Hepatocyte (in vitro differentiated cells): ENCODE measurements around the gene ZNF473. TPM values are rescaled to one million over a fixed set of nuclear protein-coding genes. Genes with fewer than 3 reads are reported as not detected.
"Not testable (repeated sequence)": the region's sequence is repeated elsewhere in the genome, so short reads cannot be mapped to it uniquely, and the experiment has no call there.

Experiments
- DNase-seq: peaks from one replicate; pipeline ENCODE4 v3.0.0-alpha.2; 2016; ENCODE audit warnings: low spot score
- H2AFZ ChIP-seq: fragments of 200-600 bp; sonication (generic); 2 replicates; pipeline ENCODE4 v1.6.0; 2016; ENCODE audit warnings: antibody characterized with exemption, mild to moderate bottlenecking
- H3K27ac ChIP-seq: fragments of 200-600 bp; sonication (generic); 2 replicates; pipeline ENCODE4 v1.5.1; 2016; ENCODE audit warnings: mild to moderate bottlenecking
- H3K27me3 ChIP-seq: fragments of 200-600 bp; sonication (generic); 2 replicates; pipeline ENCODE4 v1.6.1; 2016
- H3K36me3 ChIP-seq: fragments of 200-600 bp; sonication (generic); replicated peaks from 2 replicates; pipeline ENCODE4 v1.5.1; 2016; ENCODE audit warnings: low read depth; ENCODE audit not compliant: insufficient read depth
- H3K4me1 ChIP-seq: fragments of 200-600 bp; sonication (generic); 2 replicates; pipeline ENCODE4 v1.5.1; 2016; ENCODE audit warnings: mild to moderate bottlenecking, moderate library complexity; ENCODE audit not compliant: insufficient read depth
- H3K4me2 ChIP-seq: fragments of 200-600 bp; sonication (generic); 2 replicates; pipeline ENCODE4 v1.6.0; 2016
- H3K4me3 ChIP-seq: fragments of 200-600 bp; sonication (generic); 2 replicates; pipeline ENCODE4 v1.5.1; 2016; ENCODE audit warnings: mild to moderate bottlenecking
- H3K79me2 ChIP-seq: fragments of 200-600 bp; sonication (generic); 2 replicates; pipeline ENCODE4 v1.6.0; 2017; ENCODE audit warnings: mild to moderate bottlenecking
- H3K9me2 ChIP-seq: fragments of 200-600 bp; sonication (generic); replicated peaks from 2 replicates; pipeline ENCODE4 v1.6.0; 2017; ENCODE audit warnings: mild to moderate bottlenecking; ENCODE audit not compliant: insufficient read depth
- H3K9me3 ChIP-seq: fragments of 200-600 bp; sonication (generic); 2 replicates; pipeline ENCODE4 v1.5.1; 2016; ENCODE audit warnings: low read depth, mild to moderate bottlenecking
- H4K20me1 ChIP-seq: fragments of 200-600 bp; sonication (generic); 2 replicates; pipeline ENCODE4 v1.6.0; 2016; ENCODE audit warnings: mild to moderate bottlenecking; ENCODE audit not compliant: insufficient read depth, poor library complexity, severe bottlenecking
- EZH2 ChIP-seq: fragments of 200-600 bp; sonication (generic); IDR thresholded peaks from 2 replicates; pipeline ENCODE4 v1.6.1; 2016; ENCODE audit warnings: antibody characterized with exemption, mild to moderate bottlenecking, borderline replicate concordance
- EZH2phosphoT487 ChIP-seq: fragments of 200-600 bp; sonication (generic); IDR thresholded peaks from one replicate; pipeline ENCODE4 v1.6.1; 2018; ENCODE audit warnings: antibody characterized with exemption, mild to moderate bottlenecking, low read depth, moderate library complexity; ENCODE audit not compliant: unreplicated experiment, severe bottlenecking
- WGBS: methylation state at CpG from one replicate; pipeline ENCODE4 v1.1.6; 2016; ENCODE audit warnings: low lambda C conversion rate; ENCODE audit errors: missing lambda C conversion rate; 5-methylcytosine and 5-hydroxymethylcytosine counted together
- polyA plus RNA-seq: library from polyadenylated mRNA; unstranded; fragments of >200 nt; fragmentation: Nextera tagmentation; extraction: Ambion mirVana; gene quantifications from 2 replicates; pipeline ENCODE4 v1.2.1, GENCODE V29; 2016
- total RNA-seq: library from RNA; depleted of rRNA; stranded (reverse); fragments of >200 nt; gene quantifications from 2 replicates; pipeline ENCODE4 v1.2.3, GENCODE V29; 2014
- TF ChIP-seq, protein P1 (sequence below): fragments of 200-600 bp; sonication (generic); IDR thresholded peaks from 2 replicates; pipeline ENCODE4 v1.5.1; 2016; ENCODE audit warnings: antibody characterized with exemption, mild to moderate bottlenecking; ENCODE audit not compliant: poor library complexity

Gene ZNF473
- total and polyA plus RNA-seq, 2 experiments from 2014 or later, result 4.4 to 5.3 TPM

DNA sequence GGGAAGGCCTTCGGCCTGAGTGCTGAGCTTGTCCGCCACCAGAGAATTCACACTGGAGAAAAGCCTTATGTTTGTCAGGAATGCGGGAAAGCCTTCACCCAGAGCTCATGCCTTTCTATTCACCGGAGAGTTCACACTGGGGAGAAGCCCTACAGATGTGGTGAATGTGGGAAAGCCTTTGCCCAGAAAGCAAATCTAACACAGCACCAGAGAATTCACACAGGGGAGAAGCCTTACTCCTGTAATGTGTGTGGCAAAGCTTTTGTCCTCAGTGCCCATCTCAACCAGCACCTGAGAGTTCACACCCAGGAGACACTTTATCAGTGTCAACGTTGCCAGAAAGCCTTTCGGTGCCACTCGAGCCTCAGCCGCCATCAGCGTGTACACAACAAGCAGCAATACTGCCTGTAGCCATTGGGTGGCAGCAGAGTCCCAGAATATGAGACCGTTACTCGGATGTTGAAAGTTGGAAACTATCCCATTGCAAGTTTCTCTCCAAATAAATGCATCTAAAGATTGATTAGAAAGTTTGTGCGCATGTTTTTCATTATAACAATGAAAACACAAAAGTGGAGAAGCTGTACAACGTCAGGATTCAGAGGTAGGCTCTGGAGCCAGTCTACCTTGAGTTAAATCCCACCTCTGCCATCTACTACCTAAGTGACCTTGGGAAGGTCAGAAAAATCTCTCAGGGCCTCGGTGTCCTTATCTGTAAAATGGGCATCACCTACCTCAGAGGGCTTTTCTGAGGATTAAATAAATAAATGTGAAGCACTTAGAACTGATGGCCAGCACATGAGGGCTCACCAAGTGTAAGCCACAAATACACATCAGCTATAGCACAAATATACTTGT lies 21.1 kb downstream of the ZNF473 start:
- Histone ChIP-seq H3K4me2 (no peak overlapping the region), H4K20me1 (no peaks in the 10 kb centered on the region), H2AFZ (no peak overlapping the region), H3K4me3 (no peak overlapping the region), H3K27me3 (no peaks in the 10 kb centered on the region), H3K36me3 (peaks cover 4% of the 10 kb centered on the region), H3K79me2 (no peaks in the 10 kb centered on the region), H3K4me1 (no peaks in the 10 kb centered on the region), H3K9me2 (no peaks in the 10 kb centered on the region), H3K9me3 (peaks cover 30% of the 10 kb centered on the region), H3K27ac (no peak overlapping the region)
- no peak for DNase-seq
- 97% methylated on average over 14 of the region's 14 CpGs for WGBS
- TF ChIP-seq EZH2phosphoT487, result no peak
- TF ChIP-seq, protein P1, sequence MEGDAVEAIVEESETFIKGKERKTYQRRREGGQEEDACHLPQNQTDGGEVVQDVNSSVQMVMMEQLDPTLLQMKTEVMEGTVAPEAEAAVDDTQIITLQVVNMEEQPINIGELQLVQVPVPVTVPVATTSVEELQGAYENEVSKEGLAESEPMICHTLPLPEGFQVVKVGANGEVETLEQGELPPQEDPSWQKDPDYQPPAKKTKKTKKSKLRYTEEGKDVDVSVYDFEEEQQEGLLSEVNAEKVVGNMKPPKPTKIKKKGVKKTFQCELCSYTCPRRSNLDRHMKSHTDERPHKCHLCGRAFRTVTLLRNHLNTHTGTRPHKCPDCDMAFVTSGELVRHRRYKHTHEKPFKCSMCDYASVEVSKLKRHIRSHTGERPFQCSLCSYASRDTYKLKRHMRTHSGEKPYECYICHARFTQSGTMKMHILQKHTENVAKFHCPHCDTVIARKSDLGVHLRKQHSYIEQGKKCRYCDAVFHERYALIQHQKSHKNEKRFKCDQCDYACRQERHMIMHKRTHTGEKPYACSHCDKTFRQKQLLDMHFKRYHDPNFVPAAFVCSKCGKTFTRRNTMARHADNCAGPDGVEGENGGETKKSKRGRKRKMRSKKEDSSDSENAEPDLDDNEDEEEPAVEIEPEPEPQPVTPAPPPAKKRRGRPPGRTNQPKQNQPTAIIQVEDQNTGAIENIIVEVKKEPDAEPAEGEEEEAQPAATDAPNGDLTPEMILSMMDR, result peak; percentile 9

DNA sequence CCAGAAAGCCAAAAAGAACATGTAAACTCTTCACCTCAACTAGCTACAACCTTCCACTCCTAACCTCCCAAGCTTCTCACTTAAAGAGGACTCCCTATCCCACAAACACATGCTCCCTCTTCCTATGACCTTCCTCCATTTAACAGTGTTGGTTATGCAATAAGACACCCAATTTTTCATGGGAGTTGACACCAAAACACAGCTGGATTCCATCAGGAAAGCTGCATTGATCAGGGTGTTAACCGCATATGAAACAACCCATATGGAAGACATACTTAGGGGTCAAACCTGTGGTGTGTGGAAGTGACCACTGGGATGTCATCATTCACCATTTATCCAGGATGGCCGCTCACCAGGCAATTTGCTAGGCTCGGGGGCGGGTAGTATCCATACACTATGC lies 21.9 kb downstream of the ZNF473 start:
- Histone ChIP-seq H3K36me3 (peaks cover 4% of the 10 kb centered on the region), H3K79me2 (no peaks in the 10 kb centered on the region), H3K9me2 (no peaks in the 10 kb centered on the region), H3K27ac (no peak overlapping the region), H3K27me3 (no peaks in the 10 kb centered on the region), H3K4me3 (no peak overlapping the region), H4K20me1 (no peaks in the 10 kb centered on the region), H3K9me3 (peaks cover 28% of the 10 kb centered on the region), H3K4me1 (no peaks in the 10 kb centered on the region), H3K4me2 (no peak overlapping the region), H2AFZ (no peak overlapping the region)
- 97% methylated on average over 4 of the region's 4 CpGs for WGBS
- TF ChIP-seq, protein P1, result no peak
- no peak for DNase-seq

DNA sequence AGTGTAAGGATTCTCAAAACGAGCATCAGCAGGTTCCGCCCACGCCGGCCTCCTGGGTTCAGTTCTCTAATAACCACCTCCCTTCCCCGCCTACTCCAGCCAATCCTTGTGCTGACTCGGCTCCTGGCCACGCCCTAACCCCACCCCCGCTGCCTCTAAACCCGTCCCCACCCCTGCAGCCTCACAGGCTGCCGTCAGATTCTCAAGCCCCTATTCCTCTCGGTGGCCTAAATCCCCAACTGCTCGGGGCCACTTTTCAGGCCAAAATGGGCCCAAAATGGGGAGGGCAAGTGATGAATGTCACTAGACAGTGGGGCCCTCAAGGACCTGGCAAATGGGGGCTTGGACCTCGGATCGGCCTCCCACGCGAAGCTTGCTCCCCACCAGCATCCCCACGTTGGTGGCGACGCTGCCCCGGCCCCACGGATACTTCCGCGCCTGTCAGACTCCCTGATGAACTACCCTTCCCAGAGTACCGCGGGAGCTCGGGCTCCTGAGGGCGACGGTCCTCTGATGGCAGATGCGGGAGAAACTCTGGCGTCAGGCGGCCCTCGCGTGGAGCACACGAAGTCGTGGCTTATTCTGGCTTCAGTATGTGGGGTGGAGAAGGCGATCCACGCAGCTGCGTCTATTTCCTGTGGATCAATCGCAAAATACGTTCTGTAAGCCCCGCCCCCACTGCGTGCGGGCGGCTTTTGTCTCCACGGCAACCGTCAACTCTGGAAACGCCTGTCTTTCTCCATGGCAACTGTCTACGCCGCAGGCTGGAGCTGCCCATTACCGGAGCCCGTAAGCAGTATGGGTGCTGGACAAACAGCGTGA lies 24.8 kb downstream of the ZNF473 start:
- peak; percentile 22 for DNase-seq
- Histone ChIP-seq H3K27ac (no peak overlapping the region), H3K79me2 (no peaks in the 10 kb centered on the region), H3K36me3 (no peaks in the 10 kb centered on the region), H2AFZ (no peak overlapping the region), H3K4me3 (no peak overlapping the region), H3K4me2 (peak overlapping the region; percentile 33), H3K27me3 (no peaks in the 10 kb centered on the region), H3K4me1 (no peaks in the 10 kb centered on the region), H3K9me3 (peaks cover 17% of the 10 kb centered on the region), H4K20me1 (no peaks in the 10 kb centered on the region), H3K9me2 (no peaks in the 10 kb centered on the region)
- TF ChIP-seq EZH2phosphoT487 (no peak), EZH2 (no peak)
- TF ChIP-seq, protein P1, result no peak
- WGBS, result 66% methylated on average over 46 of the region's 52 CpGs

DNA sequence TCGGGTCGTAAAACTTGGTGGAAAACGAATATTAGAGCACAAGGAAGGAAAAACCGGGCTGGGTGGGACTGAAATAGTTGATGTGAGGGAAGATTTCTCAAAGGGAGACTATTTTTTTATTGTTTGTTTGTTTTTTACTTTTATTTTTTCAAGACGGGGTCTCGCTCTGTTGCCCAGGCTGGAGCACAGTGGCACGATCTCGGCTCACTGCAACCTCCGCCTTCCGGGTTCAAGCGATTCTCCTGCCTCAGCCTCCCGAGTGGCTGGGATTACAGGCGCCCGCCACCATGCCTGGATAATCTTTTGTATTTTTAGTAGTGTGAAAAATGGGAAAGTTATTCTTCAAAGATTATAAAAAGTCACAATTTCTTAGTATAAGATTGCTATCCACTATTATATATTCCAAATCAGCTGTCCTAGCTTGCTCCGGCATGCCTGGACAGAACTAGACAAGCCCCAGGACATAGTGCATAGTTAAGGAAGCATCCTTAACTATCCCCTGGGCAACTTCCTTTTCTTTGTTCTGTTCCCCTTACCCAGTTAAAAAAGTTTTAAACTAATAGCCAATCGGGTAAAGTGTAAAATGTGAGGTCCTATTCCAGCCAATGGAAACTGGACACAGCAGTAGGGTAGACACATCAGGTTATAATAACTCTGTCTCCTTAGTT lies 25.6 kb downstream of the ZNF473 start:
- not testable (repeated sequence) for H2AFZ ChIP-seq, H4K20me1 ChIP-seq, H3K4me1 ChIP-seq, H3K36me3 ChIP-seq, H3K9me2 ChIP-seq, H3K27me3 ChIP-seq, H3K9me3 ChIP-seq, H3K27ac ChIP-seq, H3K4me3 ChIP-seq, H3K79me2 ChIP-seq, DNase-seq
- H3K4me2 ChIP-seq, result peak overlapping the region; percentile 33
- 89% methylated on average over 16 of the region's 16 CpGs for WGBS
